GM18502 (cell line): Measurements from ENCODE around the gene PSMB11.
"Not testable (repeated sequence)": the region's sequence is repeated elsewhere in the genome, so short reads cannot be mapped to it uniquely, and the experiment has no call there.

Experiments
- ATAC-seq: cut with Tn5 transposase; IDR thresholded peaks from one replicate; pipeline ENCODE4 v1.9.1; 2021; ENCODE audit warnings: mild to moderate bottlenecking; ENCODE audit not compliant: unreplicated experiment, poor library complexity

The PSMB11 gene, protein sequence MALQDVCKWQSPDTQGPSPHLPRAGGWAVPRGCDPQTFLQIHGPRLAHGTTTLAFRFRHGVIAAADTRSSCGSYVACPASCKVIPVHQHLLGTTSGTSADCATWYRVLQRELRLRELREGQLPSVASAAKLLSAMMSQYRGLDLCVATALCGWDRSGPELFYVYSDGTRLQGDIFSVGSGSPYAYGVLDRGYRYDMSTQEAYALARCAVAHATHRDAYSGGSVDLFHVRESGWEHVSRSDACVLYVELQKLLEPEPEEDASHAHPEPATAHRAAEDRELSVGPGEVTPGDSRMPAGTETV

DNA sequence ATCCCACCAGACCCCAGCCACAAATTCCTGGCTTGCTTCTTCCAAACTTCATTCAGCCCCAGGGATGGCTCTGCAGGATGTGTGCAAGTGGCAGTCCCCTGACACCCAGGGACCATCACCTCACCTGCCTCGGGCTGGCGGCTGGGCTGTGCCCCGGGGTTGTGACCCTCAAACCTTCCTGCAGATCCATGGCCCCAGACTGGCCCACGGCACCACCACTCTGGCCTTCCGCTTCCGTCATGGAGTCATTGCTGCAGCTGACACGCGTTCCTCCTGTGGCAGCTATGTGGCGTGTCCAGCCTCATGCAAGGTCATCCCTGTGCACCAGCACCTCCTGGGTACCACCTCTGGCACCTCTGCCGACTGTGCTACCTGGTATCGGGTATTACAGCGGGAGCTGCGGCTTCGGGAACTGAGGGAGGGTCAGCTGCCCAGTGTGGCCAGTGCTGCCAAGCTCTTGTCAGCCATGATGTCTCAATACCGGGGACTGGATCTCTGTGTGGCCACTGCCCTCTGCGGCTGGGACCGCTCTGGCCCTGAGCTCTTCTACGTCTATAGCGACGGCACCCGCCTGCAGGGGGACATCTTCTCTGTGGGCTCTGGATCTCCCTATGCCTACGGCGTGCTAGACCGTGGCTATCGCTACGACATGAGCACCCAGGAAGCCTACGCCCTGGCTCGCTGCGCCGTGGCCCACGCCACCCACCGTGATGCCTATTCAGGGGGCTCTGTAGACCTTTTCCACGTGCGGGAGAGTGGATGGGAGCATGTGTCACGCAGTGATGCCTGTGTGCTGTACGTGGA lies at the start of gene PSMB11:
Gene PSMB11, plus strand, starts transcription at position 51 of the 804 bp plus-strand sequence. Its CDS starts 14 bp downstream, at position 65.
- no peak for ATAC-seq

DNA sequence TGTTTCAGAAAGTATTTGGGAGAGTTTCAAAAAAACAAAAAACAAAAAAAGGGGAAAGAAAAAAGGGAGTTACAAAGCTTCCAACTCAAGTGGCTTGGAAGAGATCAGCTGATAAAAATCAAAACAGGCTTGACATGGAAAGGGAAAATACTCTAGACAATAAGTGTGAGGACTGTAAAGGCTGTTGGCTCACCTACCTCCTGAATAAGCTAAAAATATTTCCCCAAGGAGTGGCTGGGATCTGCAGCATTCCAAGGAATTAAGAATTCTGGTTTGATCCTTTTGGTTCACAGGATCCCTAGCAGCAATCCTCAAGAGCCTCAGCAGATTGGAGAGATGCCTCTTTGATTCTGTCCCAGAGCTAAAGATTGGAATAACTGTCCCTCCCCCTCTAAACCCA lies 48.5 kb upstream of the PSMB11 start:
- no peak for ATAC-seq

DNA sequence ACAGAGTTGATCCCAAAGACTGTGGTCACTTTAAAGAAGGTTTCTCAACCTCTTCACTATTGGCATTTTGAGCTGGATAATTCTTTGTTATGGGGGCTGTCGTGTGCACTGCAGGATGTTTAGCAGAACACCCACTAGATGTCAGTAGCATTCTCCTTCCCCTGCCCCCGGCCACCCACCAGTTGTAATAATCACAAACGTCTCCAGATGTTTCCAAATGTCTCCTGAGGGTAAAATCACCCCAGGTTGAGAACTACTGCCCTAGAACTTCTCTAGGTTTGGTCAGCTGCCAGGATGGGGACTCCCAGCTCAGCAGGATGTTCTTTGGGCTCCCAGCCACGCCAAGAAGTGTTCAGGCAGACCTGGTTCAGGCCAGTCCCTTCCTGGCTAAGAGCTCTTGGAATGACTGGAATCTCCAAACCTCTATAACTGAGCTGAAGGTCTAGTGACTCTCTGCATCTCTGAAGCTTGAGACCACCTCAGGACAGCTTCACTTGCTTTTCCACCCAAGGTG lies 47.2 kb upstream of the PSMB11 start:
- ATAC-seq = no peak

DNA sequence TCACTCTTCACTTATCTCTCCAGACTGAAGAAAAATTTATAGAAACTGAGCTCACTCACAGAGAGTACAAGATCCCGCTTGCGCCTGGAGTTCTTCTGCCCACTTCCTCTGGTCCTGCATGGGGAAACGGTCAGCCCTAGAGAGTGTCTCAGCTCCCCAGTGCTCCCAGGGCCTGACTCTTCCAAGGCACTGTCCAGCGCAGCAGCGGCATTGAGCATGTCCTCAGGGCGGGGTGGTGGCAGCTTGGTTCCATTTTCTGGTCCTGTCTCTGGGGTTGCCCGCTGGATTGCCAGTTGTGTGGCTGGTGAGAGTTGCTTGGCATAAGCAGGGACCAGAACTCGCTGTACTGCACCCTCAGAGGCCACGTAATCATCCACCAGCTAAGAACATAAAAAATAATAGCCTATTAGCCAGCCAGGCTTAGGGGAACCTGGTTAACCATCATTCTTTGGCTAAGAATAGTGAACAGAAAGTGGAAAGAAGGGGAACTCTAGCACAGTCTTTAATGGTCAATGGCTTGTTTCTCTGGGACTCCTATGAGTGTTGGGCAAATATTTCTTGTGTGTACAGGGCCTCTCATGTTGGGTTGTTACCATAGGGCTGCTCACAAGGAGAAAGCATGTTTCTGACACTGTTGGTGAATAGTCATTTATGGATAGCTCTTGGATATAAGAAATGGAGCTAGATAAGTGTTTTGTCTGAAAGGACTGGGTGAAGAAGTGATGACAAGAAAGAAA lies 46.0 kb upstream of the PSMB11 start:
- ATAC-seq = no peak

DNA sequence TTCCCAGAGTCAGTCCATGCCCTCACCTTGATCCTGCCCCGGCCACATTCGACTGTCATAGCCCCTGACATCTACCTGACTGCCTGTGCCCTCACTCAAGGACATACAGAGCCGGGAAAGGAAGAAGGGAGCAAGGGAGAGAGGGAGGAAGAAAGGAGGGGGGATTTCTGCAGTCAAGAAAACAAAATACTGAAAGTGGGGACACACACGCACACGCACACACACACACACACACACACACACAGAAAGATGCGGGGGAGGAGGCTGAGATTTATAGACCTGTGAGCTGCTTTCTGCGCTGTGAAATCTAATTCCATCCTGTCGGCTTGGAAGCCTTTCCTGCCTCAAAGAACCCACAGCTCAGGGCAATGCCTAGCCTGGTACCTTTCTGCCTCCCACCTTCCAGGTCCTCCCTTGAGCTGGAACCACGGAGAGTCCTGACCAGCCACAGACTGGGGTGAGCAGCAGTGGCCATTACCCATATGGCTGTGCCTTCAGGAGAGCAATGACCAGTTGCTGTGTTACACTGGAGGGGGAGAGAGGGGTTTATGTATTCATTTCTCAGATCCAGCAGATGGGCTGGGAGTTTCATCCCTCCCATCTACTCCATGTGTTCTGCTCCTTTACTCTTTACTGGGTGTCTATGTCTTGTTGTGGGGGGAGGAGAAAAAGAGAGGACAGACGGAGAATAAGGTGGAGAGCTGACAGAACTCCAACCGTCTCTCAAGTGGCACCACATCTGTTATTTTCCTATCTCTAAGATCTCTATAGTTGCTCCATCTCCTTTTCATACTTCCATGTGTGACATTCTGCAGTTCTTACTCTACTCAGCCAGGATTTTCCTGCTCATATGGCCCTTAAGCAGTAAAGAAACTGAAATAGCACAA lies 45.0 kb upstream of the PSMB11 start:
- ATAC-seq = no peak

DNA sequence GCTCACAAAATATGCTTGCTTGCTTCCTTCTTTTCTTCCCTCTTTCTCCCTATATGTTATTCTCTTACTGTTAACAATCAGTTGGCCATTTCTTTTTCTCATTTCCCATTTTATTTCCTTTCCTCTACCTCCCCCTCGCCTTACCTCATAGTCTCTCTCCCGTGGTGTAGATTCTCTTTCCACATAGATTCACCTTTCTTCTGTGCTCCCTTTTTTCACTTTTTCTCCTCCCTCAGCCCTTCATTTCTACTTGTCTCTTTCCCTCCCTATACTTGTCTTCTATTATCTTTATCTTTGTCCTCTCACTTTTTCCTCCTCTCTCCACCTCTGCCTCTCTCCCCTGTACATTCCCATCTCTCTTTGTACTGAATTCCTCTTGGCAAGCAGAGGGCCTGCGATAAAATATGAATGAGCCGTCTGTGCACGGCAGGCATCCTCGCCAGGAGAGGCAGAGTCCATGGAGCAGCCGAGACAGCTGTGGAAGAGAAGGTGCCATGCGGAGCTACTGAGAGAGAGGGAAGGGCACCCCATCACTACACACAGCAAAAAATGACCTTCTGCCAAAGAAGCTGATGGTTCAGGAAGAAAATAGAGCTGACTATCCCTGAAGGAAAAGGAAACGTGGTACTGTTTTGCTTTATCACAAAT lies 44.2 kb upstream of the PSMB11 start:
- no peak for ATAC-seq

DNA sequence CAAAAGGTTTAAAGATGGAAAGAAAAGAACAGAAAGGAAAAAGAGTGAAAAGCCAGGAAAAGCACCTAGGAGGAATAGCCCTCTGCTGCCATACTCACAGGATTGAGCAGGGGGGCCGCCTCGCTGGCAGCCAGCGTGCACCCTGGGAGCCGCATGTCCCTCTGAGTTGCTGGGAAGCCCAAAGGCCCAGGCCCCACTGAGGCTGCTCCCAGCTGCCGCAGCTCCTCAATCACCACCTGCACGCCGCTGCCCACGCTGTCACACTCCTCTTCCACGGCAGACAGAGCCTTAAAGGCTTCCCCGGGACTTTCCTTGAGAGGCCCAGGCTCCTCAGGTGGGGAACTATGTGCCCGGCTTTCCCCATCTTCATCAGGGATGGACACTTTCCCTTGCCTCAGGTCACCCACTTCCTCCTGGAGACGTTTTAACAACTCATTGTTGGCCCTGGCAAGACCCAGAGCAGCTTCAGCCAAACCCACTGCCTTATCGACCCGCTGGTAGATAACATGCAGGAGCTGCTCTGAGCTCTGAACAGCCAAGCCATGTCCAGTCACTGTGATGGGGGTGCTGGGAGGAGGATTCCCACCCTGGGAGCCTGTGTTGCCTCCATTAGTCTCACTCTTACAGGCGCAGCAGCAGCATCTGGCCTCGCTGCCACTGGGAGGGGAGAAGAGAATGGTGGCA lies 43.5 kb upstream of the PSMB11 start:
- no peak for ATAC-seq

DNA sequence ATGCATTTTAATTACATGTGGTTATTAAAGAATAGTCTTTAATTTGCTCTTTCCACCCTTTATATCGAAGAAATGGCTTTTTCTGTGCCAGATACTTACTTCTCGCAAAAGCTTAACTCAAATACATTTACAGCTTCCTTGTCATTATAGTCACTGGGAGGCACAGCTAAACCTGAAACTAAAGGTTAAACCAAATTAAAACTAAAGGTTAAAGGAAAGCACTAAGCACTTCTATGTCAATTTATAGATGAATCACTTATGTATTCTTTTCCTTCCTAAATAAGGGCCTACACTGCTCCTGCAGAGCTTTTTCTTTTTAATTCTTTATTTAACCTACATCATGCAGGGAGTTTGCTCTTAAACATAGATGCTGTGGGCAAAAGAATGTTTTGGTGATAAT lies 41.2 kb upstream of the PSMB11 start:
- no peak for ATAC-seq

DNA sequence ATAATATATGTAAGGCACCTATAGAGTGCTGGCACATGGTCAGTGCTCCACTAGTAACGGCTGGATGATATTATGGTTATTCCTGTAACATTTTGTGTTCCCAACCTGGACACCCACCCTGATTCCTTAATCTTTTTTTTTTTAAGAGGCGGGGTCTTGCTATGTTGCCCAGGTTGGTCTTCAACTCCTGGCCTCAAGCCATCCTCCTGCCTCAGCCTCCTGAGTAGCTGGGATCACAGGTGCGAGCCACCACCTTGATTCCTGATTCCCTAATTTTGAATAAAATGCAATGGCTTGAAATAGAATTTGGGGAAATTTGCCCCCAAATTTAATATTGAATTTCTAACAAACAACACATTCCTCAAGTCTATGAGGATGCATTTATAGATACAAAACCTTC lies 39.4 kb upstream of the PSMB11 start:
- no peak for ATAC-seq

DNA sequence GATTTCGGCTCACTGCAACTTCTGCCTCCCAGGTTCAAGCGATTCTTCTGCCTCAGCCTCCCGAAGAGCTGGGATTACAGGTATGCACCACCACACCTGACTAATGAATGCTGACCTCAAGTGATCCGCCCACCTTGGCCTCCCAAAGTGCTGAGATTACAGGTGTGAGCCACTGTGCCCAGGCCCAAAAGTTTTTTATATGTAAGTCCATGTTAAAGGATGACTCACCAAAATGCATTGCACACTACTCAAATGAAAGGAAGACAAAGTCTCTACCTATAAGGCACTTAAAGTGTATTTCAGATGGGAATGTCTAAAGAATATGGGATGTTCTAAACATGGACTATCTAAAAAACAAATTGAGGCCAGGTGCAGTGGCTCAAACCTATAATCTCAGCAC lies 37.7 kb upstream of the PSMB11 start:
- not testable (repeated sequence) for ATAC-seq

DNA sequence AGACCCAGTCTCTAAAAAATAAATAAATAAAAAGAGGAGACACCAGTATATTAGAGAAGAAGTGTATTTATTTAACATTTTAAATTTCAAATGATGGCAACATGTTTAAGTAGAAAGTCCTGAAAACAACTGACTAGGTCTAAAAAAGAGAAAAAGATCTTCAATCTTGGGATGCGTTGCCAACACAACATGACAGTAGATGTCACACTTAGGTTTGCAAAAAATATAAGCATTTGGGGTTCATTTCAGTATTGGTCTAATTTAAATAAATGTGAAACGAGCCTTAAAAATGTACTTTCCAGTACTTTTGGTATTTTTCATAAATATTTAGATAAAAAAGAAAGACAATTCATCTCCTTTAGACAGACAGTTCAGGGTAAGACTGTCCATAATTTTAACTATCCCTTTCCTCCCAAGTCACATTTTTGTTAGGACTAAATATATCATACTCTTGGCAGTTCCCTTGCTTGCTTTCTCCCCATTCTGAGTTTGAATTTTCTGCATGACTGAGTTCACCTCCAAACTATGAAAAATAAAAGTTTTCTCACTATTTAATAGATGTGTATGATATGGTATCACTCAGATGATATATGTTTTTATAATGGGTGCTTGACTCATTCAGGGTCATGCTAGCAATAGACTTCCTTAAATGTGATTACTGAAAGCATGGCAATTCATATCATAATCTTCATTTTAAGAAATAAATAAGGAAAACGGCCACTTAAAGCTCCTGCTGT lies 36.4 kb upstream of the PSMB11 start:
- ATAC-seq = no peak

DNA sequence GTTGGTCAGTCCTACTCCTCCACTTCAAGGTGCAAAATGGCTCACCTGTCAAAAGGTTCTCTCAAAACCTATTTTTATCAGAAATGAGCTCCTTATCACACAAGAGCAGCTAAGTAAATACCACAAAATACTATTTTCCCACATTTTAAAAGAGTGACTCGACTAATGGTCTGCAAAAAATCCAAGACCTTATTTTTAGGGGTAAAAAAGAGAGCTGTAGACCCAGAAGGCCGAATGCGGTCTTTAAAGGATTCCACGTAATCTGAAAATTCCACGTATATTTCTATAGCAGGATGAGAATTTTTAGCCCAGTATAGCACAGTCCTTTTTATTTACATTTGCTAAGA lies 35.9 kb upstream of the PSMB11 start:
- no peak for ATAC-seq

DNA sequence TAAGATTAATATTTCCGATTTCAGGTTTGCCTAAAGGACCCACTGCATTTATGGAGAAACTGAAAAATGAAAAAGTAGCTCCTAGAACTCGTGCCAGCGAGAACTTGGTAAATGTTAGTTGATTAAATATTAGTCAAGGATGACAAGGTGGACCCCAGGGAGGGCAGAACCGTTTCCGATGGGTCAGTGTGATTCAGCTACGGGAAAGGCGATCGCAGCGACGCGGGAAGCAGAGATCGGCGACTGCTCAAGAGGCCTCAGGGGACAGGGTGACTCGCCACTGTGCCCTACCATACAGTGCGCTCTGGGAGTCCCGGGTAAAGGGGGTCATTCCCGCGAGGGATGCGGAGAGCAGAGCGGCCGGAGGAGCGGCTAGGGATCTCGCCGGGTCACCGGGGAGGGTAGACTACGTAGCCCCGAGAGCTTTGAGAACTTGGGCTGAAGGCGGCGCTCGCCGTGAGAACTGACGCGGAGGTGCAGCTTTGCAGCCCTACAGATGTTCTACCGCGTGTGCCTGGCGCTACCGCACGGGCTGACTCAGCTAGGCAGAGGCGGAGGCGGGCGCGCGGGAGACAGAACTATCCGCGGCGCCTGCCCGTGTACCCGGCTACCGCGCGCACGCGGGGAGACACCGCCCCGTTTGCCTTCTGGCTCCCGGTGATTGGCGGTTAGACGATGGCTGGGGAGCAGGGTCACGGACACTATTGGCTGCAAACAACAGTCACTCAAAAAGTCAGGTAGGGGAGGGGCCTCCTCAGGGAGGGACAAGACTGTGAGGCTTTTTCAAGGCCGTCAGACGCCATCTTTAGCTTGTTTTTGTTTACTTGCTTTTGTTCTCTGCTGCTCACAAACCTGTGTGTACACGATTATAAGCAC lies 35.2 kb upstream of the PSMB11 start:
- ATAC-seq = peak; percentile 93

DNA sequence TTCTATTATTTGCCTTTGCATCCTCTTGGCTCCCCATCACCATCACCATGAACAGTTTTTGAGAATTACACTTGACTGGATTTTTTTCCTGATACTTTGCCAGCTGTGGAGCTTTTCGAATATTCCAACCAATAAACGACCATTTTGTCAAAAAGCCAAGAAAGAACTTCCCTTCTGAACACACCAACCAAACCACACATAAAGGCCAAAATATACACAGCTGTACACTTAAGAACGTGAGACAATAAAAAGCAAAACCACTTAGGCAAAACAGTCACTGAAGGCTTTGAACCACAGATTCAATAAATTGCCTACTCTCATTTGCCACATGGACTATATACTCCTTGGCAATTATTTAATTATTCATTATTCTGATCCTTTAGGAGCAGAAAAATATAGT lies 33.2 kb upstream of the PSMB11 start:
- no peak for ATAC-seq

DNA sequence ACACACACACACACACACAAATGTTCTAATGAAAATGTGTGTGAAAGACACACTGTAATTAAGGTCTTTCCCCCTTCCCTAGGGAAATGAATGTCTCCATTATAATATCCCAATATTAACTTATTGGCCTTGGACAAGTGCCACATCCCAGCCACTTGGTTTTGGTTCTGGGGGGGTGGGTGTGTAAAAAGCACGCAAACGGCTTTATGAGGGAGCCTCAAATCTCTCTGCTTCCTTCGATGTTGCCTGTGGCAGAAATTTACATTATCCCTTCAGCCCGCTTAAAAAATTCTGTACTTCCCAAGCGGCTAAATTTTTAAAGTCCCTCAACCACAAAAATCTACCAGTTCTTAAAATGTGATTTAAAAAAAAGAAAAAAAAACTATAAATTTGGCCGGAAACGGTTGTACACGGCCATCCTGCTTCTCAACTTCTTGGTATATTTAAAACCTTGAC lies 32.5 kb upstream of the PSMB11 start:
- no peak for ATAC-seq

DNA sequence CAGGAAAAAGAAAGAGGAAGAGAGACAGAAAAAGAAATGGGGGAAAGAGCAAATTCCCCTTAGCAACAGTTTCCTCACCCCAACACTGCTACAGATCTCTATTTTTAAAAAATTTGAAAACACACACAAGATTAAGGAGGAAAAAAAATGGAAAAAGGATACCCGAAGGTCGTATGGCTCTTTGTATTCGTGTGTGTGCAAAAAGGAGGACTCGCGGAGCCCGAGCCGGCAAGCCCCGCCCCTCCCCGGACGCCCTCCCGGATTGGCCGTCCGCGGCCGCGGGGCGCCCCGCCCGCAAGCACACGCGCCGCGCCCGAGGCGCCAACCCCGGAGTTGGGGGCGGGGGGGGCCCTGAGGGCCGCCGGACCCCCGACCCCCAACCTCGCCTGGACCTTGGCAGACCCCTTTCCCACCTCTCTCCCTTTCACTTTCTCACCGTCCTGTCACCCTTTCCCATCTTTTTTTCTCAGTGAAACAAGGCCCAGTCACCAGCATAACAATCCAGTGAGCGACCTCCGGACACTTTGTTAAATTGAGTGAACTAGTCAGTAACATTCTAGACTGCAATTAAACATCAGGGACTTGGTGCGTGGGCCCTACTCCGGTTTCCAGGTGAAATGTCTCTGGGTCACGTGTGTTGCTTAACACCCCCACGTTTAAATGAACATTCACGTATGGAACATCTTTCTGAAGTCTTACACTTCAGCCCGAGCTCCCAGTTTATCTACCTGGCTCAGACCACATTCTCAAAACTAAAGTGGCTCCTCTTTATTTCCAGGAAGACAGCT lies 31.9 kb upstream of the PSMB11 start, which contains the start of gene C14orf93:
Gene C14orf93, minus strand, starts transcription at position 205 of the 788 bp plus-strand sequence. CDS start 11,120 bp downstream, outside the sequence.
- ATAC-seq = peak; percentile 46
